Fibroblast of the aortic adventitia (primary cell): ENCODE measurements around the gene ARID1B. TPM values are rescaled to one million over a fixed set of nuclear protein-coding genes. Genes with fewer than 3 reads are reported as not detected.

Experiments
- DNase-seq: peaks from one replicate; pipeline ENCODE4 v3.0.0-alpha.2; 2010; ENCODE audit warnings: low read depth
- H3K4me3 ChIP-seq: 2 replicates; pipeline ENCODE4 v1.5.1; 2011; ENCODE audit warnings: low read depth, mild to moderate bottlenecking, control low read depth, low read length, moderate library complexity
- CTCF ChIP-seq: IDR thresholded peaks from 2 replicates; pipeline ENCODE4 v1.5.1; 2011; ENCODE audit warnings: mild to moderate bottlenecking, low read length, control low read depth, inconsistent platforms; ENCODE audit not compliant: insufficient read depth
- total RNA-seq: library from RNA; depleted of rRNA; stranded (reverse); fragments of >200 nt; gene quantifications from 2 replicates; pipeline ENCODE4 v1.2.3, GENCODE V29; 2012; ENCODE audit warnings: low replicate concordance

ARID1B gene
- total RNA-seq, 1 donor = 55.9 TPM

DNA sequence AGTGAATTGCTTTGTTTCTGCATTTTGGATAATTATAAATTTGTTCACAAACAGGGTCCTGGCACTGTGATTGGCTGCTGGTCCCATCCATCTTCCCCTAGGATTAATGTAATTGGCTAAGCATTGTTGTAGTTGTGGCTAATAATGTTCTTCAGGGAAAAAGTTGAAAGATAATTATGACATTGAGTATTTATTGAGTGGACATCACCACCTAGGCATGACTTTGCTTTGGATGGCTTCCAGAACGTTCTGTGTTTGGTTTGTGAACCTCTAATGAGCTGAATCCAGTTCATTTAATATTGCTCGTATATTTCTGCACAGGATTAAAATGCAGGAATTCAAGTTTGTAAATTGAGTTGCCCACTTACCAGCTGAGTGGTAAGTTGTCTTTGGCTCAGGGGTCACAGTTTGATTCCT lies 55.1 kb downstream of the ARID1B start:
- no peak overlapping the region for H3K4me3 ChIP-seq
- DNase-seq = peak; percentile 77
- TF ChIP-seq CTCF = no peak

- DNase-seq = peak; percentile 28
- H3K4me3 ChIP-seq = no peak overlapping the region
- TF ChIP-seq CTCF = no peak
Observed at GRCh38 chr6:156832669-156833068, 55.5 kb downstream of the ARID1B start.

- TF ChIP-seq CTCF = no peak
- H3K4me3 ChIP-seq = no peak overlapping the region
- DNase-seq = no peak
Observed at GRCh38 chr6:156833755-156834154, 56.6 kb downstream of the ARID1B start.

DNA sequence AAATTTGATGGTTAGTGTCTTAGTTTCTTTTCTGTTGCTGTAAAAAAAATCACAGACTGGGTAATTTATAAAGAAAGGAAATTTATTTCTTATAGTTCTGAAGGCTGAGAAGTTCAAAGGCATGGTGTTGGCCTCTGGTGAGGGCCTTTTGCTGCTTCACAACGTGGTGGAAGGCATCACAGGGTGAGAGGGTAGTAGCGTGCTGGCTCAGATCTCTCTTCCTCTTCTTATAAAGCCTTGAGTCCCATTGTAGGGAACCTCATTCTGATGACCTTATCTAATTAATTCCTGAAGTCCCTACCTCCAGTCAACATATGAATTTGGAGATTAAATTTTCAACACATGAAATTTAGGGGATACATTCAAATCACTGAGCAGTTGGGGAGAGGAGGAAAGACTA lies 62.0 kb downstream of the ARID1B start:
- TF ChIP-seq CTCF = no peak
- no peak overlapping the region for H3K4me3 ChIP-seq
- DNase-seq = no peak

DNA sequence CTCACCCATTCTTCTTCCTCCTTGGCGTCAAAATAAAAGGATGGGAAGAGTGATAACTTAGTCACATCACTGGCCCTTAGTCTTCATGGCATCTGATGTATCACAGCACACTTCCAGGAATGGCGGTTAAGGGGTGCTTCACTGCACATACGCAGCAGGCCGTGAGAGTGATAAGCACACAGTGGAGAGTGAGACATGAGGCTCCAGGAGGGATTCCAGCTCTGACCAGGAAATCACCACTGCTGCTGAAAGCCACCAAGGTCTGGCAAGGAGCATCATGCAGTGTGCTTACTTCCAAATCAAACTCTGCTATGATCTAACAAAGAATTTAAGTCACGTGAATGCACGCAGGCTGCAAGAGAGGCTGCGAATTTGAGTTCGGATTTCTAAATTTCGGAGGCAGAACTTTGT lies 62.4 kb downstream of the ARID1B start:
- DNase-seq = peak; percentile 88
- TF ChIP-seq CTCF = no peak
- H3K4me3 ChIP-seq = peak overlapping the region; percentile 44

DNA sequence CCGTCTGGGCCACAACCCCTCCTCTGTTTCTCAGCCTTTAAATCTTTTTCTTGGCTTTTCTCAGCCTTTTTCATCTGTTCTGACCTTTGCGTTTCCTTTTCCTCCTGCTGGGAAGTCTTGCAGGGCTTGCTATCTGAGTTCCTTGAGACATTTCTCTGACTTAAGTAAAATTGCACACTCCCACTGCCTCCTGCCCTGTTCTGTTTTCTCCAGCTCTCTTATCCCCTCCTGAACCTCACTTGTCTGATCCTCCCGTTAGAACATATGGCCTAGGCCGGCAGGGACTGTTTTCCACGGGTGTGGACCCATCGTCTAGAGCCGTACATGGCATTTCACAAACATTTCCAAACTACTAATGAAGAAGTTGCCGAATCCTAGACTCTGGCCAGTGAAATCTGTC lies 63.0 kb downstream of the ARID1B start:
- H3K4me3 ChIP-seq = peak overlapping the region; percentile 44
- DNase-seq = peak; percentile 58
- no peak for TF ChIP-seq CTCF

DNA sequence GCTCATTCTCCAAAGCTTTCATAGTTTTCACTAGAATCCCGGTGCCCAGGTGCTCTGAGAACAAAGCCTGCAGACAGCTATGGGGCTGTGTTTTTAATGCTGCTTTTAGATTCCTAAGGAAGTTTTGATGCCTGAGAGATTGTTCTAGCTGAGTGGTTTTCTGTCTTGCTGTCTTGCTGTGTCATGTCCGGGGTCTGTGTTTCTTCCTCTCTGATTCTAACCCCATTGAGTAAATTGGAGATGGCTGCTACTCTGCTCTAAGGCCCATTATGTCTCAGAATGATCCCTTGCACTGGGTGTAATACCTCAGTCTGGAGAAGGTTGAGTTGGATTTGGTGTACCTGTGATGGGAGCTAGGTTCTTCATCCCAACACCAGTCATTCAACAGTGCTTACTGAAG lies 63.4 kb downstream of the ARID1B start:
- TF ChIP-seq CTCF = no peak
- peak; percentile 30 for DNase-seq
- H3K4me3 ChIP-seq = peak overlapping the region; percentile 36
